NCI-H146 (cell line): ENCODE results near the gene XAGE2.
"Not testable (repeated sequence)": the region's sequence is repeated elsewhere in the genome, so short reads cannot be mapped to it uniquely, and the experiment has no call there.

ENCODE experiments used
- DNase-seq: peaks from one replicate; lab custom pipeline; 2025; lab: John Stamatoyannopoulos, UW

The XAGE2 gene, protein sequence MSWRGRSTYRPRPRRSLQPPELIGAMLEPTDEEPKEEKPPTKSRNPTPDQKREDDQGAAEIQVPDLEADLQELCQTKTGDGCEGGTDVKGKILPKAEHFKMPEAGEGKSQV

DNA sequence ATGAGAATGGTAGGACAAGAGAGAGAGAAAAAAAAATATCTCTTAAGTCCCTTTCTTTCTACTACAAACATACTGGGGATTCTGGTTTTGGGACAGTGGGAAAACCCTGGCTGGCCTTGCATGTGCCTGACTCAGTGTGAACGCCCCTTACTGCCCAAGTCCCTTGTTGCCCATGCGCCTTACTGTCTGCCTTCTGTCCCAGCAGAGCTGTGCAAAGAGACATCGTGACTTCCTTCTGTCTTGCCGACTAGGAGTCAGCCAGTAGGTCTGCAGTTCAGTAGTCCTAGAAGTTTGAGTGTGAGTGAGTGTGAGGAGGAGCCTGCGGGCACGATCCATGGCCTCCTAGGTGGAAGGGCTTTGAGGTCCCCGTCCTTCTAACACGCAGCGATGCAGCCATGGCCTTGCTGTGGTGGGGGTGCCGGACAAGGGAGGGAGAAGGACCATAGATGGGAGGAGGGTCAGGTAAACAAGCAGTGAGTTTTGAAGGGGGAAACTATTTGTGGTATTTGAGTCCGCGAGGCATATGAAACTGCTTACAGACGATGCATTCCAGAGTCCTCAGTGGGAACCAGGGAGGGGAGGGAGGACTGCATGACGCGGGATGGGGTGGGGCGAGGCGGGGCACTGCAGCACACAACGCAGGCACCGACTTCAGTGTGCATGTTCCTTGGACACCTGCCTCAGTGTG lies at the start of gene XAGE2:
XAGE2 (plus strand) TSS at position 654 of the 688 bp plus-strand sequence. CDS start 994 bp downstream, outside the sequence.
- no peak for DNase-seq

GRCh38 chrX:52337410-52337809 lies 31.4 kb upstream of the XAGE2 start:
- no peak for DNase-seq

- no peak for DNase-seq
Measured at GRCh38 chrX:52341493-52341892, 27.3 kb upstream of the XAGE2 start.

GRCh38 chrX:52343131-52343530 lies 25.7 kb upstream of the XAGE2 start:
- DNase-seq: not testable (repeated sequence)

DNA sequence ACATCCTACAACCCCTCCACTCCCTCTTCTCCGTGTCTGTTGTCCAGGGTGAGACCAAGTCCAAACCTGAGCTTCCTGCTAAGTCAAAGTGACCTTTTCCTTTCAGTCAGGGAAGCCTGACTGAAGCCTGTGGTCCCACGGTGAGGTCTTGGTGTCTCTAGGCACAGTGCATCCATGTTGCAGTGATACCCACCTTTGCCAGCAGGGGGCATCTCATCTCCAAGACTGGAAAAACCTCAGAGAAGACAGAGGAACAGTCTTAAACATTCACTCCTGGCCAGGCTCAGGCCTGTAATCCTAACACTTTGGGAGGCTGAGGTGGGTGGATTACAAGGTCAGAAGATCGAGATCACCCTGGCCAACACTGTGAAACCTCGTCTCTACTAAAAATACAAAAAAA lies 23.4 kb upstream of the XAGE2 start:
- peak; percentile 11 for DNase-seq

GRCh38 chrX:52346174-52347165 lies 22.4 kb upstream of the XAGE2 start:
- no peak for DNase-seq

- DNase-seq: no peak
Measured at GRCh38 chrX:52349681-52350080, 19.1 kb upstream of the XAGE2 start.

GRCh38 chrX:52352551-52352950 lies 16.3 kb upstream of the XAGE2 start:
- no peak for DNase-seq

GRCh38 chrX:52353838-52354237 lies 15.0 kb upstream of the XAGE2 start:
- no peak for DNase-seq

GRCh38 chrX:52355108-52355507 lies 13.7 kb upstream of the XAGE2 start:
- no peak for DNase-seq

DNA sequence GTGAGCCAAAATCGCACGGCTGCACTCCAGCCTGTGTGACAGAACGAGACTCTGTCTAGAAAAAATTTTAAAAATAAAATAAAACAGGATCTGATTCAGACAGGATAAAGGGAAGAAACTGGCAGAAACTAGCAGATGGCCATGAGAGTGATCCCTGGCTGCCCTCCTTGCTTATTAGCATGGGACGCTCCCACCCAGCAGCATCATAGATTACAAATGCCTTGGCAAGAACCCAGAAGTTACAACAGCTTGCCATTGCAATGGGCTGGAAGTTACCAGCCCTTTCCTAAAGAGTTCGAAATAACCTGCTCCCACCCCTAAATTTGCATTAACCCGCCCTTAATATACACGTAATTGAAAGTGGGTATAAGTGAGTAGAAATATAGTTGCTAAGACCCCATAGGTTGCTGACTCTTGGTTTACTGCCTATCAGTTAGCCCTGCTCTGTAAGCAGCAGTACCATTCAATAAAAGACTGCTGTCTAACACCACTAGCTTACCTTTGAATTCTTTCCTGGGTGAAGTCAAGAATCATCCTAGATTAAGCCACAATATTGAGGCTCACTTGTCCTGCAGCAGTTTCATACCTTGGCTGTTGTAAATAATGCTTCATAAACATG lies 9.1 kb upstream of the XAGE2 start:
- no peak for DNase-seq

DNA sequence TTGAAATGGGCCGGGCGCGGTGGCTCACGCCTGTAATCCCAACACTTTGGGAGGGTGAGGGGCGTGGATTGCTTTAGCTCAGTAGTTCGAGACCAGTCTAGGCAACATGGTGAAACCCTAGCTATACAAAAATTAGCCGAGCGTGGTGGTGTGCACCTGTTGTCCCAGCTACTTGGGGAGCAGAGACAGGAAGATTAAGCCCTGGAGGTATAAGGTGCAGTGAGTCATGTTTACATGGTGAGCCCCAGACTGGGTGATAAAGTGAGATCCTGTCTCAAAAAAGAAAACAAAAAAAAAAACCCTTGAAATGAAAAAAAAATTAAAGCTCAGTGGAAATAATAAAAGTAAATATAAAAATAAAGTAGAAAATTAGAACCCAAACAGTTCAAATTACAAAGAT lies 6.9 kb upstream of the XAGE2 start:
- no peak for DNase-seq

DNA sequence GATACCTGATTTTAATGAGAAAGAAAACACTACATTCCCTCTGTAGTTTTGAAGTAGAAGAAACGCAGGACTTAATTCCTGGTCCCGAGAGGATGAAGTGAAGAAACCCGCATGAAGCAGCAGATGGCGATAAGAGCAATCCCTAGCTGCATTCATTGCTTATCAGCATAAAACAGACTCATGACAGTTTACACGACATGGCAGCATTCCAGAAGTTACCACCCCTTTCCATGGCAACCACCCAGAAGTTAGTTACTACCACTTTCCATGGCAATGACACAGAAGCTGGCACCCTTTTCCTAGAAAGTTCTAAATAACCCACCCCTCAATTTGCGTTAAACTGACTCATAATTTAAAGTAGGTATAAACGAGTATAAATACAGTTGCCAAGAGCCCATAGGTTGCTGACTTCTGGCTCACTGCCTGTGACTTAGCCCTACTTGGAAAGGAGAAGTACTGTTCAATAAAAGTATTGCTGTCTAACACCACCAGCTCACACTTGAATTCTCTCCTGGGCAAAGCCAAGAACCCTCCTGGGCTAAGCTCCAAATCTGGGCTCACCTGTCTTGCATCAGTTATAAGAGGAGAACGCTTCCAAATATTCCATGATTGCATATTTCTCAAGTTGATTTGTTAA lies 5.5 kb upstream of the XAGE2 start:
- no peak for DNase-seq

- no peak for DNase-seq
Measured at GRCh38 chrX:52378870-52379269, 10.0 kb downstream of the XAGE2 start.

DNA sequence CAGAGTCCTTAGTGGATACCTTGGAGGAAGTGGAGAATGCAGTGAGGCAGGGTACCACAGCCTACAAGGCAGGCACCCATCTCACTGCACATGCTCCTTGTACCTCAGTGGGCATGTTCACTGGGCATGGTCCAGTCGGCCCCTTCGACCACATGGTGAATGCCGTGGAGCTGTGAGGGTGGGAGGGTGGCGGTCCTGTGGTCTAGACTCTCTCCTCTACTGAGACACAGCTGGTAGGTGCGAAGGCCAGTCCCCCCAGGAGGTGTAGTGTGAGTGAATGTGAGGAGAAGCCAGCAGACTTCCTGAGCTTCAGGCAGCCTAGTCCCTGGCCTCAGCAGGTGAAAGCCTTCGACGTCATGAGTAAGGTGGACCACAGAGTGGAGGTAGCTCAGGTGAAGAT lies 12.2 kb downstream of the XAGE2 start:
- DNase-seq: no peak

DNA sequence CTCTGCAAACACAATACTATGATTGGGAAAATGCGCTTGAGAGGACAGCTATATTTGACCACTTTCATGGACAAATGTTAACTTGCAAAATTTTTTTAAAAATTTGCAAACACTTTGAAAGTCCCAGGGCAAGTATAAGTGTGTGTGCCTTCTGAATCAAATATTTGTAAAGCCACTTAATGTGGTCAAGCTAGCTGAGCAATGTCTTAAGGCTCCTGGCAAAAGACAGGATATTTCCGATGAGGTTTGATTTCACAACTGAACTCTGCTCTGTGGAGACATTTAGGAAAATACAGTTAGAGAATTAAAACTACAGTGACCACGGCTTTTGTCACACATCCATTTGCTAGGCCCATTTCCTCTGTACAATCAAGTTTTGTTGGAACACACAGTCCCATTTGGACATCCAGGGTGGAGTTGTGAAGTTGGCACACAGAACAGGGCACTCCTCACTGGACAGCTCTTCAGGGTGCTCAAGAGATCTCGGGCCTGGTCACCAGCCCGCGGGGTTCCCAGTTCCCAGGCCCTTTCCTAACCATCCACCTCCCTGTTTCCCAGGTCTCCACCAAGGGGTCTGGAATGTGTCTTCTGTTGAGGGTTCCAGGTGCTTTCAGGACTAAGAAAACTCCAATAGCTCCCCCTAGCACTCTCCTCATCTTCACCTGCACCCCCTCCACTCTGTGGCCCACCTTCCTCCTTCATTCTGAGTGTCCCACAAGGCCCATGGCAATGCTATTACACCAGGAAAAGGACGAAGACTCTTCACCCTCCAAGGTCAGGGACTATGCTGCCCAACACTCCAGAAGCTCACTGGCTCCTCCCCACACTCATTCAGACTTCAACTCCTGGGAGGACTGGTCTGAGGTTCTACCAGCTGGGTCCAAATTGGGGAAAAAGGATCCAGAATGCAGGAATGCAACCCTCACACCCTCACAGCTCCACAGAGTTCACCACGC lies 41.9 kb downstream of the XAGE2 start:
- DNase-seq: no peak

GRCh38 chrX:52415304-52415703 lies 46.5 kb downstream of the XAGE2 start:
- DNase-seq: no peak

GRCh38 chrX:52416816-52417215 lies 48.0 kb downstream of the XAGE2 start:
- no peak for DNase-seq

GRCh38 chrX:52420824-52421443 lies 52.1 kb downstream of the XAGE2 start:
- DNase-seq: no peak

DNA sequence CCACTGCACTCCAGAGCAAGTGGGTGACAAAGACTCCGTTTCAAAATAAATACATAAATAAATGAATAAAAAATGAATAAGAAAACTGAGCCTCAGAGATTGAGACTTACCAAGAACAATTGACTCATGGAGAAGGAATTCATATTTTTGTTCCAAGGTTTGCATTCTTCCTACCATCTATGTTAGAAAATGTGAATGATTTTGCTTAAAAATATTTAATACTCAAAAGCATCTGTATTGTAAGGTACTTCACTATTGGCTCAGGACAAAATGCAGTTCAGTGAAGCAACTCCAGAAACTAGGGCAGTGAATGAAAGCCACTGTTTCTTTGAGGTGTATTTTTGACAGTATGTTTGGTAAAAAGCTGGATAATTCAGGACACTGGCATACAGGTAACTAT lies 54.1 kb downstream of the XAGE2 start:
- no peak for DNase-seq
